NCI-H446 treated with DMSO at 0.1 percent for 48 hours (cell line): ENCODE data around the gene OR4D2.

Experiments used
- DNase-seq: peaks from one replicate; lab custom pipeline; 2025; lab: John Stamatoyannopoulos, UW

Gene OR4D2

GRCh38 chr17:58174871-58175270 is 8.1 kb downstream of the OR4D2 start:
- DNase-seq: no peak

GRCh38 chr17:58176200-58176599 is 9.4 kb downstream of the OR4D2 start:
- no peak for DNase-seq

GRCh38 chr17:58181796-58182195 is 15.0 kb downstream of the OR4D2 start:
- no peak for DNase-seq

GRCh38 chr17:58183514-58183913 is 16.7 kb downstream of the OR4D2 start:
- no peak for DNase-seq

- no peak for DNase-seq
These were observed 17.7 kb downstream of the OR4D2 start for GRCh38 chr17:58184308-58184985.

- DNase-seq: no peak
These were observed 18.4 kb downstream of the OR4D2 start for GRCh38 chr17:58184986-58185761.

- no peak for DNase-seq
These were observed 19.8 kb downstream of the OR4D2 start for GRCh38 chr17:58186591-58186990.

- DNase-seq: no peak
These were observed 20.3 kb downstream of the OR4D2 start for GRCh38 chr17:58187063-58187462.

GRCh38 chr17:58187675-58188074 is 20.9 kb downstream of the OR4D2 start:
- no peak for DNase-seq

- no peak for DNase-seq
These were observed 22.8 kb downstream of the OR4D2 start for GRCh38 chr17:58189436-58190146.

GRCh38 chr17:58191241-58191896 is 24.6 kb downstream of the OR4D2 start:
- DNase-seq: no peak

- DNase-seq: no peak
These were observed 25.8 kb downstream of the OR4D2 start, which contains the start of gene EPX for GRCh38 chr17:58192612-58193011. Gene EPX (plus strand): TSS chr17:58192726. CDS start chr17:58192847, 121 bp downstream.

GRCh38 chr17:58193641-58194255 is 27.0 kb downstream of the OR4D2 start:
- DNase-seq: no peak

GRCh38 chr17:58195518-58196123 is 28.8 kb downstream of the OR4D2 start:
- no peak for DNase-seq

- DNase-seq: no peak
These were observed 29.8 kb downstream of the OR4D2 start for GRCh38 chr17:58196610-58197009.

- no peak for DNase-seq
These were observed 33.3 kb downstream of the OR4D2 start for GRCh38 chr17:58200024-58200633.

- DNase-seq: no peak
These were observed 36.1 kb downstream of the OR4D2 start for GRCh38 chr17:58202859-58203258.

- no peak for DNase-seq
These were observed 38.0 kb downstream of the OR4D2 start for GRCh38 chr17:58204796-58205195.

- no peak for DNase-seq
These were observed 39.2 kb downstream of the OR4D2 start for GRCh38 chr17:58205936-58206335.

- no peak for DNase-seq
These were observed 40.7 kb downstream of the OR4D2 start for GRCh38 chr17:58207451-58207850.

- no peak for DNase-seq
These were observed 41.6 kb downstream of the OR4D2 start for GRCh38 chr17:58208344-58208743.
